Measurements from ENCODE around the gene PLB1. TPM values are rescaled to one million over a fixed set of nuclear protein-coding genes. Genes with fewer than 3 reads are reported as not detected.

PLB1 gene
- total RNA-seq, 1 donor from 2014 or later, result 5.5 TPM

GRCh38 chr2:28522481-28522880, 26.6 kb downstream of the PLB1 start:
- DNase-seq (ENCODE audit: low spot score), result no peak
- ATAC-seq, result no peak
- intact Hi-C loops (cut with DNase I), result no loop called here

GRCh38 chr2:28523902-28524301, 28.0 kb downstream of the PLB1 start:
- no peak for DNase-seq (ENCODE audit: low spot score)
- ATAC-seq, result no peak
- intact Hi-C loops (cut with DNase I), result no loop called here

GRCh38 chr2:28525481-28525880, 29.6 kb downstream of the PLB1 start:
- ATAC-seq (no peak), DNase-seq (ENCODE audit: low spot score) (no peak)
- intact Hi-C loops (cut with DNase I), result no loop called here

GRCh38 chr2:28526527-28527132, 30.8 kb downstream of the PLB1 start:
- no peak for DNase-seq (ENCODE audit: low spot score)
- intact Hi-C loops (cut with DNase I), result no loop called here
- ATAC-seq, result no peak

GRCh38 chr2:28527196-28527595, 31.3 kb downstream of the PLB1 start:
- no peak for ATAC-seq

GRCh38 chr2:28528206-28528605, 32.3 kb downstream of the PLB1 start:
- DNase-seq (ENCODE audit: low spot score) (no peak), ATAC-seq (no peak)
- intact Hi-C loops (cut with DNase I), result no loop called here

More at GRCh38 chr2:28527196-28527595, 31.3 kb downstream of the PLB1 start:
- intact Hi-C loops (cut with DNase I), result no loop called here
- DNase-seq (ENCODE audit: low spot score), result no peak

- intact Hi-C loops (cut with DNase I), result no loop called here
- DNase-seq (ENCODE audit: low spot score), result no peak
- no peak for ATAC-seq
Observed at GRCh38 chr2:28530782-28531181, 34.9 kb downstream of the PLB1 start.

GRCh38 chr2:28532399-28532798, 36.5 kb downstream of the PLB1 start:
- no peak for ATAC-seq
- intact Hi-C loops (cut with DNase I), result no loop called here
- no peak for DNase-seq (ENCODE audit: low spot score)

GRCh38 chr2:28533044-28533680, 37.3 kb downstream of the PLB1 start:
- no peak for DNase-seq (ENCODE audit: low spot score)
- intact Hi-C loops (cut with DNase I), result no loop called here
- no peak for ATAC-seq

- ATAC-seq (no peak), DNase-seq (ENCODE audit: low spot score) (no peak)
- intact Hi-C loops (cut with DNase I), result no loop called here
Observed at GRCh38 chr2:28534817-28535216, 39.0 kb downstream of the PLB1 start.

GRCh38 chr2:28538134-28538533, 42.3 kb downstream of the PLB1 start:
- intact Hi-C loops (cut with DNase I), result no loop called here

GRCh38 chr2:28538652-28539051, 42.8 kb downstream of the PLB1 start:
- intact Hi-C loops (cut with DNase I), result no loop called here
- no peak for ATAC-seq
- no peak for DNase-seq (ENCODE audit: low spot score)

More at GRCh38 chr2:28538134-28538533, 42.3 kb downstream of the PLB1 start:
- DNase-seq (ENCODE audit: low spot score), result no peak
- no peak for ATAC-seq

- peak; percentile 51 for ATAC-seq
- intact Hi-C loops (cut with DNase I), result no loop called here
- no peak for DNase-seq (ENCODE audit: low spot score)
Observed at GRCh38 chr2:28539118-28539541, 43.3 kb downstream of the PLB1 start.

- ATAC-seq, result no peak
- no peak for DNase-seq (ENCODE audit: low spot score)
- intact Hi-C loops (cut with DNase I), result no loop called here
Observed at GRCh38 chr2:28543316-28544035, 47.6 kb downstream of the PLB1 start.

GRCh38 chr2:28544036-28544346, 48.1 kb downstream of the PLB1 start:
- DNase-seq (ENCODE audit: low spot score) (no peak), ATAC-seq (no peak)
- intact Hi-C loops (cut with DNase I), result no loop called here

- intact Hi-C loops (cut with DNase I), result no loop called here
- ATAC-seq (no peak), DNase-seq (ENCODE audit: low spot score) (no peak)
Observed at GRCh38 chr2:28544405-28544921, 48.6 kb downstream of the PLB1 start.

- DNase-seq (ENCODE audit: low spot score) (no peak), ATAC-seq (peak; percentile 18)
- intact Hi-C loops (cut with DNase I), result no loop called here
Observed at GRCh38 chr2:28544922-28545589, 49.2 kb downstream of the PLB1 start.

- intact Hi-C loops (cut with DNase I), result no loop called here
- ATAC-seq, result no peak
- no peak for DNase-seq (ENCODE audit: low spot score)
Observed at GRCh38 chr2:28545590-28546200, 49.8 kb downstream of the PLB1 start.

- ATAC-seq (no peak), DNase-seq (ENCODE audit: low spot score) (no peak)
- intact Hi-C loops (cut with DNase I), result no loop called here
Observed at GRCh38 chr2:28546242-28546641, 50.4 kb downstream of the PLB1 start.
